Measurements from ENCODE around the gene NXF2.
"Not testable (repeated sequence)": the region's sequence is repeated elsewhere in the genome, so short reads cannot be mapped to it uniquely, and the experiment has no call there.

The NXF2 gene

GRCh38 chrX:102246893-102247292, at the start of gene NXF2:
TSS of gene NXF2 (plus strand) at chrX:102247167. CDS start at chrX:102307079, 59,912 bp downstream.
- DNase-seq = not testable (repeated sequence)

- DNase-seq = not testable (repeated sequence)
Measured at GRCh38 chrX:102207940-102208339, 39.0 kb upstream of the NXF2 start.

- DNase-seq = not testable (repeated sequence)
Measured at GRCh38 chrX:102214986-102215385, 32.0 kb upstream of the NXF2 start, which contains the start of gene TCP11X1. TSS of gene TCP11X1 (plus strand) at chrX:102215301.

GRCh38 chrX:102216497-102216896, 30.5 kb upstream of the NXF2 start:
- DNase-seq = not testable (repeated sequence)

GRCh38 chrX:102235678-102236077, 11.3 kb upstream of the NXF2 start:
- DNase-seq = not testable (repeated sequence)

- not testable (repeated sequence) for DNase-seq
Measured at GRCh38 chrX:102240265-102240664, 6.7 kb upstream of the NXF2 start.

GRCh38 chrX:102272231-102272630, 25.3 kb downstream of the NXF2 start:
- DNase-seq = not testable (repeated sequence)

GRCh38 chrX:102338162-102338561, 91.2 kb downstream of the NXF2 start:
- DNase-seq = no peak

GRCh38 chrX:102339312-102340298, 92.6 kb downstream of the NXF2 start:
- peak; percentile 13 for DNase-seq

GRCh38 chrX:102341867-102342266, 94.9 kb downstream of the NXF2 start:
- DNase-seq = no peak

- DNase-seq = peak; percentile 67
Measured at GRCh38 chrX:102345916-102346315, 98.9 kb downstream of the NXF2 start.
